A673 (cell line): ENCODE results near the gene STK17B.

ENCODE experiments used
- CTCF ChIP-seq: fragments of 300-800, 200-600 bp; sonication (generic); conservative IDR thresholded peaks from 2 replicates; pipeline ENCODE4 v1.5.1; 2017; ENCODE audit warnings: low read depth, mild to moderate bottlenecking, antibody characterized with exemption, low read length, moderate library complexity, mixed read lengths
- EZH2 ChIP-seq: fragments of 200-600 bp; sonication (generic); IDR thresholded peaks from 2 replicates; pipeline ENCODE4 v1.6.1; 2017; ENCODE audit warnings: borderline replicate concordance, low read depth, mild to moderate bottlenecking, mixed read lengths, antibody characterized with exemption, low read length; ENCODE audit not compliant: poor library complexity, severe bottlenecking

- TF ChIP-seq CTCF (no peak), EZH2 (no peak)
These were observed 8.1 kb downstream of the STK17B start for GRCh38 chr2:196163285-196163684.
